Right lobe of liver (tissue), 6 donors: ENCODE measurements around the gene EXOSC7. TPM values are rescaled to one million over a fixed set of nuclear protein-coding genes. Genes with fewer than 3 reads are reported as not detected.
A peak's percentile ranks its signal among the peaks of the same experiment; 100 is the strongest.

Experiments used
- ATAC-seq, 4 donors: fragments of 200-7000 bp; cut with Tn5 transposase; one replicate each; pipeline ENCODE4 v1.9.1; 2020; ENCODE audit warnings: mild to moderate bottlenecking in 4 of 4, moderate library complexity in 4 of 4
- DNase-seq, 3 donors: peaks; one replicate each; pipeline ENCODE4 v3.0.0-alpha.2; 2020
- H3K27ac ChIP-seq, 3 donors: fragments of 200-600 bp; one replicate each; pipeline ENCODE4 v1.8.0; 2022
- H3K27me3 ChIP-seq, 2 donors: fragments of 200-600 bp; one replicate each; pipeline ENCODE4 v1.8.0; 2022
- H3K36me3 ChIP-seq, 4 donors: fragments of 200-600 bp; sonication (generic) in 1 of 4; one replicate each; pipeline versions ENCODE4 v1.5.1 to v1.8.0; 2017 to 2022; ENCODE audit warnings: control low read depth in 1 of 4
- H3K4me1 ChIP-seq, 4 donors: fragments of 200-600 bp; sonication (generic) in 1 of 4; one replicate each; pipeline versions ENCODE4 v1.5.1 to v1.8.0; 2017 to 2022; ENCODE audit warnings: control low read depth in 1 of 4
- H3K4me3 ChIP-seq, 3 donors: fragments of 200-600 bp; one replicate each; pipeline ENCODE4 v1.8.0; 2022
- H3K9me3 ChIP-seq, 4 donors: fragments of 200-600 bp; sonication (generic) in 1 of 4; one replicate each; pipeline versions ENCODE4 v1.5.1 to v1.8.0; 2017 to 2022; ENCODE audit warnings: control low read depth in 1 of 4
- POLR2A ChIP-seq: fragments of 450-650 bp; IDR thresholded peaks from one replicate; pipeline ENCODE4 v1.6.1; 2017; ENCODE audit warnings: antibody characterized with exemption, mild to moderate bottlenecking
- WGBS: methylation state at CpG from one replicate; pipeline ENCODE4 v1.1.6; 2018; ENCODE audit warnings: low coverage, low lambda C conversion rate; ENCODE audit not compliant: insufficient coverage; ENCODE audit errors: missing lambda C conversion rate; 5-methylcytosine and 5-hydroxymethylcytosine counted together
- intact Hi-C, 2 donors: fragments of 100-400 bp; cut with DNase I; formaldehyde crosslinking; loops; one replicate each; pipeline versions ENCODE4 v1.11.2 to v1.14.1; 2022
- total RNA-seq, 6 experiments: library from RNA; depleted of rRNA in 2 of 6; stranded (reverse); fragments of >200 nt in 2 of 6; fragmentation: NEBNext Ultra II Directional in 3 of 6; extraction: Animal tissue kit (Norgen Biotek cat#: 25700) in 3 of 6; gene quantifications; one replicate each; pipeline versions ENCODE4 v1.1.0 to v1.2.4, GENCODE V29; 2016 to 2023
- TF ChIP-seq, protein P1 (sequence below), 4 donors: fragments of 200-600 bp in 3 of 4; fragments of 450-650 bp in 1 of 4; IDR thresholded peaks; one replicate each; pipeline versions ENCODE4 v1.5.1 to v1.8.0; 2016 to 2022; ENCODE audit warnings: antibody characterized with exemption in 4 of 4, mild to moderate bottlenecking in 2 of 4
- donor health status: DM: no; HTN: yes; CAD: no.
- donor health status: DM: no; HTN: no; CAD: no.
- donor health status: DM: no; HTN: no; CAD: no.
- donor health status: DM: no; HTN: yes; CAD: no.
- donor health status: DM: no; HTN: yes; CAD: no.

Gene EXOSC7
- total RNA-seq, 6 experiments from 2014 or later: 15.1 to 25.7 (median 15.9) TPM

- no peaks in the 10 kb centered on the region for H3K9me3 ChIP-seq
- no peak for DNase-seq
- intact Hi-C loops: no loop called here
- no peaks in the 10 kb centered on the region for H3K27me3 ChIP-seq
- no peaks in the 10 kb centered on the region for H3K36me3 ChIP-seq
- H3K4me3 ChIP-seq: no peak overlapping the region
- TF ChIP-seq POLR2A: no peak
- TF ChIP-seq, protein P1, sequence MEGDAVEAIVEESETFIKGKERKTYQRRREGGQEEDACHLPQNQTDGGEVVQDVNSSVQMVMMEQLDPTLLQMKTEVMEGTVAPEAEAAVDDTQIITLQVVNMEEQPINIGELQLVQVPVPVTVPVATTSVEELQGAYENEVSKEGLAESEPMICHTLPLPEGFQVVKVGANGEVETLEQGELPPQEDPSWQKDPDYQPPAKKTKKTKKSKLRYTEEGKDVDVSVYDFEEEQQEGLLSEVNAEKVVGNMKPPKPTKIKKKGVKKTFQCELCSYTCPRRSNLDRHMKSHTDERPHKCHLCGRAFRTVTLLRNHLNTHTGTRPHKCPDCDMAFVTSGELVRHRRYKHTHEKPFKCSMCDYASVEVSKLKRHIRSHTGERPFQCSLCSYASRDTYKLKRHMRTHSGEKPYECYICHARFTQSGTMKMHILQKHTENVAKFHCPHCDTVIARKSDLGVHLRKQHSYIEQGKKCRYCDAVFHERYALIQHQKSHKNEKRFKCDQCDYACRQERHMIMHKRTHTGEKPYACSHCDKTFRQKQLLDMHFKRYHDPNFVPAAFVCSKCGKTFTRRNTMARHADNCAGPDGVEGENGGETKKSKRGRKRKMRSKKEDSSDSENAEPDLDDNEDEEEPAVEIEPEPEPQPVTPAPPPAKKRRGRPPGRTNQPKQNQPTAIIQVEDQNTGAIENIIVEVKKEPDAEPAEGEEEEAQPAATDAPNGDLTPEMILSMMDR (IDR thresholded peaks at IDR 0.05): no peak
- no peak overlapping the region for H3K27ac ChIP-seq
- 94% methylated on average over 3 of the region's 3 CpGs for WGBS
- ATAC-seq: no peak
- H3K4me1 ChIP-seq: peaks cover 0 to 4% (median 0%) of the 10 kb centered on the region in 4 donors
Observed at GRCh38 chr3:44952689-44953088, 23.4 kb upstream of the EXOSC7 start.

GRCh38 chr3:44954304-44954703, 21.7 kb upstream of the EXOSC7 start:
- ATAC-seq: peak in 1 of 4 donors; percentile 11
- Histone ChIP-seq H3K9me3 (no peaks in the 10 kb centered on the region), H3K27me3 (no peaks in the 10 kb centered on the region), H3K36me3 (peaks cover 0 to 13% (median 0%) of the 10 kb centered on the region in 4 donors), H3K4me1 (peaks cover 0 to 4% (median 0%) of the 10 kb centered on the region in 4 donors), H3K27ac (no peak overlapping the region), H3K4me3 (no peak overlapping the region)
- intact Hi-C loops: no loop called here
- 84% methylated on average over 5 of the region's 5 CpGs for WGBS
- no peak for TF ChIP-seq POLR2A
- TF ChIP-seq, protein P1 (IDR thresholded peaks at IDR 0.05): no peak
- DNase-seq: no peak

GRCh38 chr3:44954962-44955361, 21.1 kb upstream of the EXOSC7 start:
- Histone ChIP-seq H3K4me3 (no peak overlapping the region), H3K4me1 (peaks cover 0 to 4% (median 0%) of the 10 kb centered on the region in 4 donors), H3K36me3 (peaks cover 0 to 13% (median 0%) of the 10 kb centered on the region in 4 donors), H3K9me3 (no peaks in the 10 kb centered on the region), H3K27me3 (no peaks in the 10 kb centered on the region), H3K27ac (no peak overlapping the region)
- ATAC-seq: peak; percentile 57 to 98 (median 74)
- peak in 1 of 3 donors; percentile 67 for DNase-seq
- WGBS: 25% methylated on average over 2 of the region's 3 CpGs
- no peak for TF ChIP-seq POLR2A
- TF ChIP-seq, protein P1 (IDR thresholded peaks at IDR 0.05): no peak
- intact Hi-C loops: no loop called here

GRCh38 chr3:44955917-44956316, 20.1 kb upstream of the EXOSC7 start:
- Histone ChIP-seq H3K4me3 (no peak overlapping the region), H3K36me3 (peaks cover 0 to 13% (median 0%) of the 10 kb centered on the region in 4 donors), H3K27ac (no peak overlapping the region), H3K27me3 (no peaks in the 10 kb centered on the region), H3K4me1 (peaks cover 0 to 4% (median 0%) of the 10 kb centered on the region in 4 donors), H3K9me3 (no peaks in the 10 kb centered on the region)
- 100% methylated on average over 1 of the region's 1 CpG for WGBS
- DNase-seq (no peak), ATAC-seq (no peak)
- intact Hi-C loops: no loop called here
- no peak for TF ChIP-seq POLR2A
- TF ChIP-seq, protein P1 (IDR thresholded peaks at IDR 0.05): no peak

GRCh38 chr3:44957986-44958385, 18.1 kb upstream of the EXOSC7 start:
- H3K27me3 ChIP-seq: no peaks in the 10 kb centered on the region
- no peak overlapping the region for H3K27ac ChIP-seq
- peaks cover 0 to 13% (median 0%) of the 10 kb centered on the region in 4 donors for H3K36me3 ChIP-seq
- DNase-seq (no peak), ATAC-seq (no peak)
- 100% methylated on average over 2 of the region's 4 CpGs for WGBS
- intact Hi-C loops: no loop called here
- peaks cover 0 to 4% (median 0%) of the 10 kb centered on the region in 4 donors for H3K4me1 ChIP-seq
- no peak overlapping the region for H3K4me3 ChIP-seq
- no peaks in the 10 kb centered on the region for H3K9me3 ChIP-seq
- TF ChIP-seq, protein P1 (IDR thresholded peaks at IDR 0.05): no peak
- no peak for TF ChIP-seq POLR2A
